Ishikawa (cell line): ENCODE measurements around the gene DSTYK.

Experiments used
- CREB1 ChIP-seq: IDR thresholded peaks from 2 replicates; pipeline ENCODE4 v1.6.1; 2012; ENCODE audit warnings: low read depth
- EGR1 ChIP-seq: IDR thresholded peaks from 2 replicates; pipeline ENCODE4 v1.6.1; 2012
- EP300 ChIP-seq: IDR thresholded peaks from 2 replicates; pipeline ENCODE4 v1.6.1; 2012; ENCODE audit warnings: borderline replicate concordance
- FOXM1 ChIP-seq: IDR thresholded peaks from 2 replicates; pipeline ENCODE4 v1.6.1; 2012; ENCODE audit warnings: low read depth, borderline replicate concordance
- RAD21 ChIP-seq: IDR thresholded peaks from 2 replicates; pipeline ENCODE4 v1.6.1; 2012; ENCODE audit warnings: low read depth
- TAF1 ChIP-seq: IDR thresholded peaks from 2 replicates; pipeline ENCODE4 v1.6.1; 2012; ENCODE audit warnings: low read depth, mild to moderate bottlenecking
- TCF12 ChIP-seq: IDR thresholded peaks from 2 replicates; pipeline ENCODE4 v1.6.1; 2012; ENCODE audit warnings: low read depth
- YY1 ChIP-seq: IDR thresholded peaks from 2 replicates; pipeline ENCODE4 v1.6.1; 2012; ENCODE audit warnings: low read depth
- TF ChIP-seq, protein P1 (sequence below): IDR thresholded peaks from 2 replicates; pipeline ENCODE4 v1.6.1; 2012; ENCODE audit warnings: low read depth, mild to moderate bottlenecking

DNA sequence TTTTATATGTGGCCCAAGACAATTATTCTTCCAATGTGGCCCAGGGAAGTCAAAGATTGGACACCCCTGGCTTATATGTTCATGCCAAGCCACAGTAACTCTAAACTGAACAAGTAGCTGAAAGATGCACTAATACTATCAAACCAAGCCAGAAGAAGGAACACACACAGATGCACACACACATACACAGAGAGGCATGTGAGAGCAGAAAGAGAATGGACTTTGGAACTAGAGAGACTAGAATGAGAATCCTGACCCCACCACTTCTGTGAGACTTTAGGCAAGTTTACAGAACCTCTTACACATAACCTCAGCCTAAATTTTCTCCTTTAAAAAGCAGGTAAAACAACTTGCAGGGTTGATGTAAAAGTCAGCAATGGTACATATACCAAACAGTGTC, 116.1 kb downstream of the DSTYK start:
- TF ChIP-seq EGR1 (no peak), FOXM1 (no peak), TAF1 (no peak), EP300 (no peak), TCF12 (no peak), YY1 (no peak), CREB1 (no peak), RAD21 (no peak)
- TF ChIP-seq, protein P1, sequence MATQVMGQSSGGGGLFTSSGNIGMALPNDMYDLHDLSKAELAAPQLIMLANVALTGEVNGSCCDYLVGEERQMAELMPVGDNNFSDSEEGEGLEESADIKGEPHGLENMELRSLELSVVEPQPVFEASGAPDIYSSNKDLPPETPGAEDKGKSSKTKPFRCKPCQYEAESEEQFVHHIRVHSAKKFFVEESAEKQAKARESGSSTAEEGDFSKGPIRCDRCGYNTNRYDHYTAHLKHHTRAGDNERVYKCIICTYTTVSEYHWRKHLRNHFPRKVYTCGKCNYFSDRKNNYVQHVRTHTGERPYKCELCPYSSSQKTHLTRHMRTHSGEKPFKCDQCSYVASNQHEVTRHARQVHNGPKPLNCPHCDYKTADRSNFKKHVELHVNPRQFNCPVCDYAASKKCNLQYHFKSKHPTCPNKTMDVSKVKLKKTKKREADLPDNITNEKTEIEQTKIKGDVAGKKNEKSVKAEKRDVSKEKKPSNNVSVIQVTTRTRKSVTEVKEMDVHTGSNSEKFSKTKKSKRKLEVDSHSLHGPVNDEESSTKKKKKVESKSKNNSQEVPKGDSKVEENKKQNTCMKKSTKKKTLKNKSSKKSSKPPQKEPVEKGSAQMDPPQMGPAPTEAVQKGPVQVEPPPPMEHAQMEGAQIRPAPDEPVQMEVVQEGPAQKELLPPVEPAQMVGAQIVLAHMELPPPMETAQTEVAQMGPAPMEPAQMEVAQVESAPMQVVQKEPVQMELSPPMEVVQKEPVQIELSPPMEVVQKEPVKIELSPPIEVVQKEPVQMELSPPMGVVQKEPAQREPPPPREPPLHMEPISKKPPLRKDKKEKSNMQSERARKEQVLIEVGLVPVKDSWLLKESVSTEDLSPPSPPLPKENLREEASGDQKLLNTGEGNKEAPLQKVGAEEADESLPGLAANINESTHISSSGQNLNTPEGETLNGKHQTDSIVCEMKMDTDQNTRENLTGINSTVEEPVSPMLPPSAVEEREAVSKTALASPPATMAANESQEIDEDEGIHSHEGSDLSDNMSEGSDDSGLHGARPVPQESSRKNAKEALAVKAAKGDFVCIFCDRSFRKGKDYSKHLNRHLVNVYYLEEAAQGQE = no peak
